Testis (tissue), 2 donors: ENCODE measurements around the gene MRPL28.

Source experiments
- CTCF ChIP-seq, 3 experiments: fragments of 450-650 bp in 2 of 3; fragments of 200-600 bp in 1 of 3; sonication (generic) in 1 of 3; IDR thresholded peaks; one replicate each; pipeline ENCODE4 v1.5.1; 2016 to 2019; ENCODE audit warnings: antibody characterized with exemption in 3 of 3, mild to moderate bottlenecking in 2 of 3, moderate library complexity in 1 of 3
- POLR2A ChIP-seq: fragments of 450-650 bp; IDR thresholded peaks from one replicate; pipeline ENCODE4 v1.6.1; 2017; ENCODE audit warnings: antibody characterized with exemption, mild to moderate bottlenecking, moderate library complexity

GRCh38 chr16:376817-377418 is 6.6 kb upstream of the MRPL28 start:
- no peak for TF ChIP-seq POLR2A
- no peak for TF ChIP-seq CTCF (IDR thresholded peaks at IDR 0.05)
